Measurements from ENCODE around the gene PTBP3. TPM values are rescaled to one million over a fixed set of nuclear protein-coding genes. Genes with fewer than 3 reads are reported as not detected.

Gene PTBP3
- total and polyA plus RNA-seq, 2 of the 4 experiments (the other 2 are of a cell fraction), result 8.6 to 15.6 TPM

- H3K4me3 ChIP-seq (ENCODE audit: insufficient read depth, low read depth, low read length), result no peak overlapping the region
- DNase-seq (no peak), ATAC-seq (ENCODE audit: low read depth) (no peak)
- no peak overlapping the region for H3K14ac ChIP-seq (replicated peaks; ENCODE audit: low read depth, low read length)
- H3K79me1 ChIP-seq (ENCODE audit: low read depth in 1 of 2, low read length in 2 of 2), result no peaks in the 10 kb centered on the region
- ChIA-PET POLR2A (ENCODE audit: unreplicated experiment) (no interaction called here), CTCF (no interaction called here)
- H2AFZ ChIP-seq (replicated peaks; ENCODE audit: low read length, poor library complexity), result no peak overlapping the region
- dilution Hi-C loops (cut with HindIII; ENCODE audit: low sequenced_read_pairs, unreplicated experiment), result no loop called here
- H2AK9ac ChIP-seq (replicated peaks; ENCODE audit: low read depth, low read length, poor library complexity), result no peak overlapping the region
- H3K18ac ChIP-seq (ENCODE audit: low read depth, low read length), result no peak overlapping the region
- no peaks in the 10 kb centered on the region for H3K9me3 ChIP-seq (ENCODE audit: control insufficient read depth, insufficient read depth, low read length)
- H3K4ac ChIP-seq (ENCODE audit: low read depth, low read length), result no peak overlapping the region
- H2BK5ac ChIP-seq (ENCODE audit: low read depth, low read length, poor library complexity, severe bottlenecking), result no peak overlapping the region
- no peak overlapping the region for H2BK20ac ChIP-seq (ENCODE audit: low read depth, low read length)
- H4K91ac ChIP-seq (ENCODE audit: insufficient read depth, low read depth, low read length), result no peak overlapping the region
- intact Hi-C loops (cut with micrococcal nuclease), result loop anchor here (10.0 kb wide), 1 partner anchor 79 kb away; no protein-coding TSS in a partner anchor
- H3K4me2 ChIP-seq (ENCODE audit: low read depth, low read length), result no peak overlapping the region
- no peaks in the 10 kb centered on the region for H4K20me1 ChIP-seq (ENCODE audit: insufficient read depth, low read length)
- no peak for TF ChIP-seq POLR2A (IDR thresholded peaks at IDR 0.05; ENCODE audit: low read depth, low read length)
- TF ChIP-seq BHLHE40 (IDR thresholded peaks at IDR 0.05; ENCODE audit: low read depth, low read length), result no peak
- TF ChIP-seq SMC3 (IDR thresholded peaks at IDR 0.05; ENCODE audit: low read depth, low read length), result no peak
- no peak for TF ChIP-seq RFX5 (IDR thresholded peaks at IDR 0.05; ENCODE audit: low read depth, low read length)
- TF ChIP-seq MAFK (IDR thresholded peaks at IDR 0.05; ENCODE audit: low read depth, low read length), result no peak
- H3K27me3 ChIP-seq (ENCODE audit: control insufficient read depth, insufficient read depth, low read length), result no peaks in the 10 kb centered on the region
- H3K36me3 ChIP-seq (ENCODE audit: control insufficient read depth, insufficient read depth, low read length), result no peaks in the 10 kb centered on the region
- H2BK15ac ChIP-seq (ENCODE audit: low read depth, low read length), result no peak overlapping the region
- WGBS, 2 experiments (ENCODE audit: extremely low coverage in 2 of 2, insufficient read length in 1 of 2), result no CpG with 5 or more reads among the region's 3 CpGs
- H4K8ac ChIP-seq (ENCODE audit: low read depth in 2 of 2, low read length in 2 of 2), result no peak overlapping the region
- BruUV-seq (replicated peaks), result no TSS peak
- H3K4me1 ChIP-seq (ENCODE audit: control insufficient read depth, insufficient read depth, low read length), result peaks cover 4% of the 10 kb centered on the region
- H4K5ac ChIP-seq (ENCODE audit: low read depth, low read length), result no peak overlapping the region
- no peak overlapping the region for H3K9ac ChIP-seq (ENCODE audit: low read depth, low read length)
- H3K56ac ChIP-seq (ENCODE audit: extremely low read depth, insufficient read depth, low read length), result no peak overlapping the region
- H3K23ac ChIP-seq (ENCODE audit: low read depth, low read length), result no peak overlapping the region
- H2AK5ac ChIP-seq (ENCODE audit: low read depth, low read length), result no peak overlapping the region
- H2BK120ac ChIP-seq (ENCODE audit: low read depth, low read length), result no peak overlapping the region
- no peak overlapping the region for H3K27ac ChIP-seq (ENCODE audit: insufficient read depth, low read length)
- in situ Hi-C loops (cut with MboI; ENCODE audit: low sequenced_read_pairs), result no loop called here
- H3K9me1 ChIP-seq (ENCODE audit: insufficient read depth, low read length), result peaks cover 5% of the 10 kb centered on the region; the same call in 1 of the 2 replicates
These were observed 149.2 kb downstream of the PTBP3 start for GRCh38 chr9:112184221-112184620.

Data from IMR-90 (cell line).